Mucosa of descending colon (tissue), 3 donors: ENCODE measurements around the gene FOXM1. TPM values are rescaled to one million over a fixed set of nuclear protein-coding genes. Genes with fewer than 3 reads are reported as not detected.
A peak's percentile ranks its signal among the peaks of the same experiment; 100 is the strongest.

Experiments used
- ATAC-seq: fragments of 200-7000 bp; cut with Tn5 transposase; one replicate; pipeline ENCODE4 v1.9.1; 2020; ENCODE audit warnings: mild to moderate bottlenecking, moderate library complexity
- DNase-seq, 3 donors: peaks; one replicate each; pipeline ENCODE4 v3.0.0-alpha.2; 2020
- H3K36me3 ChIP-seq: fragments of 200-600 bp; one replicate; pipeline ENCODE4 v1.8.0; 2021; ENCODE audit warnings: low read depth, mild to moderate bottlenecking
- H3K4me1 ChIP-seq: fragments of 200-600 bp; one replicate; pipeline ENCODE4 v1.8.0; 2021; ENCODE audit warnings: low read depth, mild to moderate bottlenecking
- H3K4me3 ChIP-seq: fragments of 200-600 bp; one replicate; pipeline ENCODE4 v1.8.0; 2021; ENCODE audit warnings: mild to moderate bottlenecking
- H3K9me3 ChIP-seq: fragments of 200-600 bp; one replicate; pipeline ENCODE4 v1.8.0; 2021; ENCODE audit warnings: mild to moderate bottlenecking
- intact Hi-C, 2 donors: fragments of 100-400 bp; cut with DNase I in 1 of 2; cut with micrococcal nuclease in 1 of 2; formaldehyde crosslinking; loops; one replicate each; pipeline versions ENCODE4 v1.11.0 to v1.11.1; 2022; cut with DNase I, micrococcal nuclease
- total RNA-seq, 3 donors: library from RNA; stranded (reverse); fragmentation: NEBNext Ultra II Directional in 2 of 3; extraction: Animal tissue kit (Norgen Biotek cat#: 25700) in 2 of 3; gene quantifications; one replicate each; pipeline versions ENCODE4 v1.2.1 to v1.2.4, GENCODE V29; 2021 to 2023
- TF ChIP-seq, protein P1 (sequence below): fragments of 200-600 bp; IDR thresholded peaks from one replicate; pipeline ENCODE4 v1.8.0; 2022; ENCODE audit warnings: antibody characterized with exemption, mild to moderate bottlenecking
- donor health status: DM: no; HTN: no; CAD: no; lungs with moderate emphysema.
- donor health status: DM: no; HTN: no; CAD: no.
- donor health status: DM: no; HTN: yes; CAD: no.

Gene FOXM1
- total RNA-seq, 3 donors from 2014 or later = 6.3 to 30.0 (median 7.7) TPM

- Histone ChIP-seq H3K9me3 (no peaks in the 10 kb centered on the region), H3K4me3 (no peak overlapping the region), H3K36me3 (no peaks in the 10 kb centered on the region), H3K4me1 (no peaks in the 10 kb centered on the region)
- intact Hi-C loops = no loop called here
- no peak for DNase-seq
- no peak for ATAC-seq
- TF ChIP-seq, protein P1, sequence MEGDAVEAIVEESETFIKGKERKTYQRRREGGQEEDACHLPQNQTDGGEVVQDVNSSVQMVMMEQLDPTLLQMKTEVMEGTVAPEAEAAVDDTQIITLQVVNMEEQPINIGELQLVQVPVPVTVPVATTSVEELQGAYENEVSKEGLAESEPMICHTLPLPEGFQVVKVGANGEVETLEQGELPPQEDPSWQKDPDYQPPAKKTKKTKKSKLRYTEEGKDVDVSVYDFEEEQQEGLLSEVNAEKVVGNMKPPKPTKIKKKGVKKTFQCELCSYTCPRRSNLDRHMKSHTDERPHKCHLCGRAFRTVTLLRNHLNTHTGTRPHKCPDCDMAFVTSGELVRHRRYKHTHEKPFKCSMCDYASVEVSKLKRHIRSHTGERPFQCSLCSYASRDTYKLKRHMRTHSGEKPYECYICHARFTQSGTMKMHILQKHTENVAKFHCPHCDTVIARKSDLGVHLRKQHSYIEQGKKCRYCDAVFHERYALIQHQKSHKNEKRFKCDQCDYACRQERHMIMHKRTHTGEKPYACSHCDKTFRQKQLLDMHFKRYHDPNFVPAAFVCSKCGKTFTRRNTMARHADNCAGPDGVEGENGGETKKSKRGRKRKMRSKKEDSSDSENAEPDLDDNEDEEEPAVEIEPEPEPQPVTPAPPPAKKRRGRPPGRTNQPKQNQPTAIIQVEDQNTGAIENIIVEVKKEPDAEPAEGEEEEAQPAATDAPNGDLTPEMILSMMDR = no peak
These were observed 41.1 kb downstream of the FOXM1 start for GRCh38 chr12:2835691-2836403.

DNA sequence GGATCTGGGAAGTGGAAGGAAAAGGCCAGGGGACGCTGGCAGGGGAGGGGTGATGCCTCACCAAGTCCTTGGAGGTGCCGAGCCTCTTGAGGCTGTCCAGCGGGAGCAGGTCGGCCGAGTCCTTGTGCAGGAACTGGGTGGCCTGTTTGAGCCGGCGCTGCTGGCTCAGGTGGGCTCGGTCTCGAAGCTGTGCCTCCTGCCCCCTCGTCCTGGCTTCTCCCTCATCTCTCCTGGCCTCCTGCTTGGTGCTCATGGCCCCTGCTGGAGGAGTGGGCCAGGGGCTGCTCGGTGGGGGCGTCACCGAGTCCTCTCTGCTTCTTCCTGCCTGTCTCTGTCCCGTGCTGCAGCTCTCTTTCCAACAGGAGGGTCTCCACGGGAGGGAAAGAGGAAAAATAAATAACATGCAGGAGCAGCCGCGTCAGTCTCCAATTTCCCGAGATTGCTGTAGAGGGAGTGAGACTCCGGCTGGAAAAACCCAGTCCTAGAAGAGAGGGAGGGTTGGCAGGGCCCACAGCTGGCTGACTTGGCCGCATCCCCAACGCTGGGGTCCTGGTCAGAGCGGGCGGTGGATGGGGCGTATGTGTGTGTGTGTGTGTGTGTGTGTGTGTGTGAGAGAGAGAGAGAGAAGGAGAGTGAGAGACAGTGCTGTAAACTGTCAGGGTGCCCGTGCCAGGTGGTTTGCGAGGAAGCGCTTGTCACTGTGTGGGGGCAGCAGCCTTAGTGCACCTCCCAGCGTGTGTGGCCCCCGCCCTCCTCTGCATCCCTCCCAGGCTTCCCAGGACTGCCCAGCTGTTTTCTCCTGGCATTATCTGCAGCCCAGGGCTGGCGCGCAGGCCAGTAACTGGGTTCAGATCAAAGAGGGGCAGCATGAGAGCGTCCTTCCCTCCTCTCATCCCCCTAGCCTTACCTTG, 42.1 kb downstream of the FOXM1 start, which contains the start of gene NRIP2:
Gene NRIP2, minus strand, starts transcription at position 455 of the 911 bp plus-strand sequence. Its CDS starts 52 bp downstream, at position 403.
- Histone ChIP-seq H3K9me3 (no peaks in the 10 kb centered on the region), H3K4me3 (no peak within 1 kb of the TSS), H3K36me3 (no peaks in the 10 kb centered on the region), H3K4me1 (no peaks in the 10 kb centered on the region)
- no peak for DNase-seq
- TF ChIP-seq, protein P1 = no peak
- intact Hi-C loops = no loop called here
- peak; percentile 48 for ATAC-seq

GRCh38 chr12:2833810-2834209, 43.2 kb downstream of the FOXM1 start:
- H3K4me1 ChIP-seq = no peaks in the 10 kb centered on the region
- intact Hi-C loops = no loop called here
- DNase-seq (no peak), ATAC-seq (no peak)
- H3K4me3 ChIP-seq = no peak overlapping the region
- H3K9me3 ChIP-seq = no peaks in the 10 kb centered on the region
- no peaks in the 10 kb centered on the region for H3K36me3 ChIP-seq
- TF ChIP-seq, protein P1 = no peak

GRCh38 chr12:2833327-2833726, 43.6 kb downstream of the FOXM1 start:
- Histone ChIP-seq H3K36me3 (no peaks in the 10 kb centered on the region), H3K4me1 (no peaks in the 10 kb centered on the region), H3K9me3 (no peaks in the 10 kb centered on the region), H3K4me3 (no peak overlapping the region)
- DNase-seq (no peak), ATAC-seq (no peak)
- TF ChIP-seq, protein P1 = no peak
- intact Hi-C loops = no loop called here

GRCh38 chr12:2832550-2833127, 44.3 kb downstream of the FOXM1 start:
- Histone ChIP-seq H3K4me1 (no peaks in the 10 kb centered on the region), H3K36me3 (no peaks in the 10 kb centered on the region), H3K9me3 (no peaks in the 10 kb centered on the region), H3K4me3 (no peak overlapping the region)
- DNase-seq (no peak), ATAC-seq (no peak)
- TF ChIP-seq, protein P1 = no peak
- intact Hi-C loops = no loop called here
